ENCODE results near the gene CDK2. TPM values are rescaled to one million over a fixed set of nuclear protein-coding genes. Genes with fewer than 3 reads are reported as not detected.

Gene CDK2
- total RNA-seq, 1 experiment from 2014 or later = 148 TPM

DNA sequence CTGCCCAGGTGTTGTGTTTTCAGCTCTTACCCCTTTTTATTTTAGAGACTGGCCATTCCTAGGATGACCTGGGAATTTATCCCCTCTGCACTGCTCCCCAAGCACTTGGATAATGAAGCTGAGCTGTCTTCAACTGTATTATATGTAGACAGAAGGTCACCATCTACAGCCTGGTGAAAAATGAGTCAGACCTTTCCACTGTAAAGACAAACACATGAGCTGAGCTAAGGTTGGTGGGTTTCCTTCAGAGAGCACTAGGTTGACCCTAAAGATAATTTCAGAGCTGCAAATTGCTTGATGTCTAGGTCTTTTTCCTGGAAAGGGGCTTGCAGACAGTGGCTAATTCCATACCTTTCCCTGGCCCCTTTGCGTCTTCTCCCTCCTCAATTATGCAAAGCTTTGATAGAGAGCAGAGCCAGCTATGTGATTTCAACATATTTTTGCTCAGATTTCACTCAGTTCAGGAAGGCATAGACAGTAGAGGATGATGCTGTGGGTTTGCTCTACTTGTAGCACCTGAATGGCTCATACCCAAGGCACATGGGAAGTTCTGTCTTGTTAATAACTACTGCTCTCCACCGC, 45.0 kb downstream of the CDK2 start:
- no peak for DNase-seq (ENCODE audit: low read depth)

DNA sequence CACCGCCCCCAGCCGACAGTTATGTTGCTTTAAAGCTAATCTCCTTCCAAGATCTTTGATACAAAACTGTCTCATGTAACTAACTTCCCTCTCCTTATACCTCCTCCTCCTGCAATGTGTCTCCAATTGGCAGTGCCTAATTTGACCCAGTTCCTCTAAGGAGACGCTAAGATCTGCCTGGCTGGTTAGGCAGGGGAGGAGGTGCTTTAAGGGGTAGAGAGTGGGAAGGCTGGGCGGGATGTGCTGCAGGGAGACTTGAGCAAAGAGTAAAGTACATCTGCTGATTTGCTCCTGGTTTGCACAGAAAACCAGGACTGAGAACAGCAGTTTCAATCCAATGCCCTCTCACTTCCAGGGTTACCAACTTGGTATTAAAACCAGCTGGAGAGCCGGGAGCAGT, 46.9 kb downstream of the CDK2 start:
- DNase-seq (ENCODE audit: low read depth) = no peak

DNA sequence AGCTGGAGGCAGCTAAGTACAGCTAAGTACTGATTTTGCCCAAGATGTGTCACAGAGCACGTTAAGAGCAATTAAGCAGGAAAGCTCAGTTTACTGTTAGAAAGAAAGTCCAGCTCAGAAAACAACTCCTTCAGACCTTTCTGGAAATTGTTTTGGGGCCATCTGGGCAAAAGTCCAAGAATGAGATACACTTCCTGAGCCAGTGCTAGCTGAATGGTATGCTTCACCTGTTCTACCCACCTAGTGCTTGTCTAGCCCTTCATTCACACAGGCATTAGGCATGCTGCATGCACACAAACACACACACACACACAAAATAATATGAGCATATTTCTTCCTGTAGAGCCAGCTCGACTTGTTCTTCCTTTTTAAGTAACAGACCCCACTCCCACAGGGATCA, 47.6 kb downstream of the CDK2 start:
- DNase-seq (ENCODE audit: low read depth) = peak; percentile 9

DNA sequence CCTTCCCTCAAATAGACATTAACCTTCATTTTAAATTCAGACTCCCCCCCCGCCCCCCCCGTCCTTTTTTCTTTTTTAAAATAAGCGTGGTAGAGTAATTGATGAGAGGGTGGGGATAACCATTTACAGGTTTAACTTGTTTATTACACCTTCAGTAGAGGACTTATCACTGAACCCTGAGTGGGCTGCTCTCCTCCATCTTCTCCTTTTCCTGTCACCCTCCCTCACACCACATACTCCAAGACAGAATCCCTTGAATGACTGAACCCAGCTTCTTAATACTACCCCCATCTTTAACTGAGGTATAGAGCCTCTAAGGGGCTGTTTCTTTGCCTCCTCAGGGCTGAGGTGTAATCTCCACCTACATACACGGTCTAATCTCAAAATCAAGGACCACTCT, 50.6 kb downstream of the CDK2 start:
- no peak for DNase-seq (ENCODE audit: low read depth)

DNA sequence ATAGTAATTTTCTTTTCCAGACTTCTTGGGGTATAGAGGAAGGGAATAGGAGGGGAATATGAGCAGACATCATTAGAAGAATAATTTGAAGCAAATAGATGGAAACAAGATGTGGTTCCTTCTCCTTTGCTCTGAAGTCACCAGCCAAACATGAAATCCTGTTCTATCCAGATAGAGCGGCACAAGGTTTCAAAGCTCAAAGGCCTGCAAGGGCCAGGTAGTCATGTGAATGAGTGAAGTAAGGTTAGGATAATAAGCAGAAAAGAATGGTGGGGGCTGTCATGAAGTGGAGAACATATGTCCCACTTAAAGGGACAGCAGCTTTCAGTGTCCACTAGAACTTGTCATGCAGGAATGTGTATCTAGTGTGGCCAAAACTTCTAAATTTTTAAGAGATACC, 51.7 kb downstream of the CDK2 start:
- DNase-seq (ENCODE audit: low read depth) = no peak

DNA sequence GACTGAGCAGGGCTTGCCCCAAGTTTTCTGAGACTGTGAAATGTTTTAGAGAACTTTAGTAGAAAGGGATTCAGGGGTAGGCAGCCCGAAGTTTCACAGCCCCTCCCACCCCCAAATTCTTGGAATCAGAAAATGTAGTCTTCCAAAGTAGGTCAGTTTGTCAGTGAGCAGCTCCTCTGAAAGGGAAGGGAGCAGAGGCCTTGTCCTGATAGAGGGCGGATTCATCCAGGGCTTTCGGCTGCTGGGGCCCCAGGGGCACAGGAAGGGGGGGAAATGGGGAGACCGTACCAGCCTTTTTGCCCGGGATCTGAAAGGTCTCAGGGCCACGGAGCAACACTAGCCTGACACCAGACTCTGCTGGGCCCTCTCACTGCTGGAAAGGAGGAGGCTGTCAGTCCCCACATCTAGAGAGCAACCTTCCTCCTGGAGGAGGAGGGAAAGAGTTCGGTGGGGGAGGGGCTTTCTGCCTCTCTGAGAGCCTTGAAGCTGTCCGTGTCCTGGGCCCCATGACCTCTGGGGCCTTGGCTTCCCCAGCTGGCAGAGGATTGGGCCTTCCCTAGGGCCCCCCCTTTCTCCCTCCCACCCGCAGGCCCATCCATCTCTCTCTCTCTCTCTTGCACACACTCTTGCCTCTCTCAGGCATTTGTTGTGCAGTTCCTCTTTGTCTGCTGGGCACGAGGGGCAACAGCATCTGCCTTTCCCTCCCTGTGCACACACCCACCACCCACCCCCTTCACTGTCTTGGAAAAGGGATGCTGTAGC, 54.0 kb downstream of the CDK2 start, which contains the start of gene IKZF4:
Gene IKZF4 (plus strand): TSS at position 621 of the 762 bp plus-strand sequence. CDS start 451 bp downstream, outside the sequence.
- DNase-seq (ENCODE audit: low read depth) = no peak

DNA sequence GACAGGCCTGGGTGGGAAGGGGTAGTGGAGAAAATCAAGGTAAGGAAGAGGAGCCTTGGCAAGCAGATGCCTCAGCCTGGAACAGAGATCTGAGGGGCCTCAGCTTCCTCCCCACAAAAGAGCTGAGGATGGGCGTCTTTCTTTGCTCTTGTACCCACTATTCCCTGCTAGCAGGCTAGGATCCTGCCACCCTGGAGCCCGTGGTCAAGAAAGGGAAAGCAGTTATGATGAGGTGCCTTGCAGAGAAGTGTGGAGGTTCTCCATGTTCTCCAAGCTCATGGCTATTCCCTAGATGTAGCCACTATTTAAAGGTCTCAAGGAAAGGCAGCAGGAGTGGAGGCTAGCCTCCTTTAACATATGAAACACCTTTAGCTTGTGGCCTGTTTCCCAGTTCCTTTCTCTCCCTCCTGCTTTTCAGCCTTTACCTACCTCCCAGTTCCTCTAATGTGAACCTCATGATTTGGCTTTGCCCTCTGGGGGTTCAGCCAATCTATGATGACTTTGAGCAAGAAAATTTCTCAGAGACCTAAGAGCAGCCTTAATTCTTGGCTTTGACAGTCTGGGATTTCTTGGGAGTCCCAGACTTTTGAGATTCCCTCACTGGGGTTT, 55.4 kb downstream of the CDK2 start:
- DNase-seq (ENCODE audit: low read depth) = no peak

Other genes starting within 250 kb of the CDK2 start
- gene RDH5, start 246.4 kb upstream of the CDK2 start, total RNA-seq (2014; rRNA removed; shearing (Covaris generic)) = 2.0 and 3.2 TPM in 2 replicates
- 1,074 and 1,218 TPM in 2 replicates for gene CD63, start 237.8 kb upstream of the CDK2 start, total RNA-seq (2014; rRNA removed; shearing (Covaris generic))
- 3.9 and 7.1 TPM in 2 replicates for gene GDF11, start 223.7 kb upstream of the CDK2 start, total RNA-seq (2014; rRNA removed; shearing (Covaris generic))
- gene SARNP, start 149.1 kb upstream of the CDK2 start, total RNA-seq (2014; rRNA removed; shearing (Covaris generic)) = 144 and 154 TPM in 2 replicates
- 22.5 and 48.2 TPM in 2 replicates for gene ORMDL2, start 148.8 kb upstream of the CDK2 start, total RNA-seq (2014; rRNA removed; shearing (Covaris generic))
- 34.5 and 42.3 TPM in 2 replicates for gene DNAJC14, start 137.2 kb upstream of the CDK2 start, total RNA-seq (2014; rRNA removed; shearing (Covaris generic))
- 1.5 and 2.9 TPM in 2 replicates for gene MMP19, start 123.9 kb upstream of the CDK2 start, total RNA-seq (2014; rRNA removed; shearing (Covaris generic))
- 26.8 and 28.0 TPM in 2 replicates for gene PYM1, start 38.9 kb upstream of the CDK2 start, total RNA-seq (2014; rRNA removed; shearing (Covaris generic))
- gene DGKA, start 35.7 kb upstream of the CDK2 start, total RNA-seq (2014; rRNA removed; shearing (Covaris generic)) = 21.7 and 31.3 TPM in 2 replicates
- 0.54 and 0.69 TPM in 2 replicates for gene PMEL, start 788 bp upstream of the CDK2 start, total RNA-seq (2014; rRNA removed; shearing (Covaris generic))
- 58.1 and 71.3 TPM in 2 replicates for gene RAB5B, start 7.2 kb downstream of the CDK2 start, total RNA-seq (2014; rRNA removed; shearing (Covaris generic))
- 9.7 and 17.0 TPM in 2 replicates for gene SUOX, start 30.4 kb downstream of the CDK2 start, total RNA-seq (2014; rRNA removed; shearing (Covaris generic))
- 0.57 and 1.2 TPM in 2 replicates for gene IKZF4, start 54.2 kb downstream of the CDK2 start, total RNA-seq (2014; rRNA removed; shearing (Covaris generic))
- gene RPS26, start 75.1 kb downstream of the CDK2 start, total RNA-seq (2014; rRNA removed; shearing (Covaris generic)) = 1,969 and 2,525 TPM in 2 replicates
- 0.37 TPM in 1 of 2 replicates, not detected in the other for gene ERBB3, start 113.3 kb downstream of the CDK2 start, total RNA-seq (2014; rRNA removed; shearing (Covaris generic))
- 134 and 184 TPM in 2 replicates for gene PA2G4, start 137.7 kb downstream of the CDK2 start, total RNA-seq (2014; rRNA removed; shearing (Covaris generic))
- 2,885 and 2,938 TPM in 2 replicates for gene RPL41, start 149.8 kb downstream of the CDK2 start, total RNA-seq (2014; rRNA removed; shearing (Covaris generic))
- gene ZC3H10, start 151.4 kb downstream of the CDK2 start, total RNA-seq (2014; rRNA removed; shearing (Covaris generic)) = 1.4 and 2.1 TPM in 2 replicates
- 86.5 and 117 TPM in 2 replicates for gene ESYT1, start 161.4 kb downstream of the CDK2 start, total RNA-seq (2014; rRNA removed; shearing (Covaris generic))
- gene MYL6B, start 185.8 kb downstream of the CDK2 start, total RNA-seq (2014; rRNA removed; shearing (Covaris generic)) = 84.5 and 88.7 TPM in 2 replicates
- gene MYL6, start 191.5 kb downstream of the CDK2 start, total RNA-seq (2014; rRNA removed; shearing (Covaris generic)) = 2,913 and 3,348 TPM in 2 replicates
- gene SMARCC2, start 222.7 kb downstream of the CDK2 start, total RNA-seq (2014; rRNA removed; shearing (Covaris generic)) = 32.4 and 34.5 TPM in 2 replicates